ENCODE results near the gene UNC80. TPM values are rescaled to one million over a fixed set of nuclear protein-coding genes. Genes with fewer than 3 reads are reported as not detected.
"Not testable (repeated sequence)": the region's sequence is repeated elsewhere in the genome, so short reads cannot be mapped to it uniquely, and the experiment has no call there.

Gene UNC80
- total RNA-seq, 3 donors from 2014 or later, result 0.03 TPM; not detected in 2

GRCh38 chr2:209772290-209772685 lies 656 bp downstream of the UNC80 start:
- ATAC-seq (no peak), DNase-seq (no peak)
- peaks cover 4% of the 10 kb centered on the region for H3K4me1 Mint-ChIP-seq (ENCODE audit: low read depth)
- H3K36me3 Mint-ChIP-seq (ENCODE audit: insufficient read depth), result no peaks in the 10 kb centered on the region
- H3K9me3 Mint-ChIP-seq, result no peaks in the 10 kb centered on the region
- peaks cover 24% of the 10 kb centered on the region for H3K27me3 Mint-ChIP-seq (ENCODE audit: low read depth)
- no peak overlapping the region for H3K4me3 Mint-ChIP-seq

- Mint-ChIP-seq H3K9me3 (no peaks in the 10 kb centered on the region), H3K27me3 (ENCODE audit: low read depth) (peaks cover 22% of the 10 kb centered on the region), H3K4me1 (ENCODE audit: low read depth) (peaks cover 4% of the 10 kb centered on the region), H3K36me3 (ENCODE audit: insufficient read depth) (no peaks in the 10 kb centered on the region), H3K4me3 (no peak overlapping the region)
- DNase-seq (no peak), ATAC-seq (no peak)
Measured at GRCh38 chr2:209773377-209773776, 1.7 kb downstream of the UNC80 start.

- H3K4me3 Mint-ChIP-seq, result no peak overlapping the region
- H3K36me3 Mint-ChIP-seq (ENCODE audit: insufficient read depth), result no peaks in the 10 kb centered on the region
- H3K4me1 Mint-ChIP-seq (ENCODE audit: low read depth), result peaks cover 13% of the 10 kb centered on the region
- H3K27me3 Mint-ChIP-seq (ENCODE audit: low read depth), result no peaks in the 10 kb centered on the region
- DNase-seq, result no peak
- ATAC-seq, result no peak
- no peaks in the 10 kb centered on the region for H3K9me3 Mint-ChIP-seq
Measured at GRCh38 chr2:209787416-209787815, 15.8 kb downstream of the UNC80 start.

GRCh38 chr2:209788925-209789324 lies 17.3 kb downstream of the UNC80 start:
- H3K9me3 Mint-ChIP-seq, result no peaks in the 10 kb centered on the region

GRCh38 chr2:209790066-209790728 lies 18.6 kb downstream of the UNC80 start:
- ATAC-seq (no peak), DNase-seq (no peak)
- Mint-ChIP-seq H3K9me3 (no peaks in the 10 kb centered on the region), H3K27me3 (ENCODE audit: low read depth) (no peaks in the 10 kb centered on the region), H3K4me1 (ENCODE audit: low read depth) (peaks cover 13% of the 10 kb centered on the region), H3K4me3 (peak overlapping the region; percentile 58), H3K36me3 (ENCODE audit: insufficient read depth) (no peaks in the 10 kb centered on the region)

More at GRCh38 chr2:209788925-209789324, 17.3 kb downstream of the UNC80 start:
- Mint-ChIP-seq H3K4me1 (ENCODE audit: low read depth) (peaks cover 13% of the 10 kb centered on the region), H3K4me3 (no peak overlapping the region), H3K27me3 (ENCODE audit: low read depth) (no peaks in the 10 kb centered on the region), H3K36me3 (ENCODE audit: insufficient read depth) (no peaks in the 10 kb centered on the region)
- no peak for DNase-seq
- ATAC-seq, result no peak

- ATAC-seq, result no peak
- no peaks in the 10 kb centered on the region for H3K36me3 Mint-ChIP-seq (ENCODE audit: insufficient read depth)
- DNase-seq, result no peak
- no peaks in the 10 kb centered on the region for H3K27me3 Mint-ChIP-seq (ENCODE audit: low read depth)
- H3K4me1 Mint-ChIP-seq (ENCODE audit: low read depth), result peaks cover 13% of the 10 kb centered on the region
- H3K4me3 Mint-ChIP-seq, result no peak overlapping the region
- H3K9me3 Mint-ChIP-seq, result no peaks in the 10 kb centered on the region
Measured at GRCh38 chr2:209791151-209791550, 19.5 kb downstream of the UNC80 start.

- not testable (repeated sequence) for H3K4me1 Mint-ChIP-seq (ENCODE audit: low read depth); H3K27me3 Mint-ChIP-seq (ENCODE audit: low read depth); ATAC-seq; H3K36me3 Mint-ChIP-seq (ENCODE audit: insufficient read depth); H3K9me3 Mint-ChIP-seq; DNase-seq; H3K4me3 Mint-ChIP-seq
Measured at GRCh38 chr2:209795425-209795824, 23.8 kb downstream of the UNC80 start.

- Mint-ChIP-seq H3K9me3 (peaks cover 4% of the 10 kb centered on the region), H3K4me1 (ENCODE audit: low read depth) (no peaks in the 10 kb centered on the region), H3K4me3 (no peak overlapping the region), H3K27me3 (ENCODE audit: low read depth) (no peaks in the 10 kb centered on the region), H3K36me3 (ENCODE audit: insufficient read depth) (no peaks in the 10 kb centered on the region)
- no peak for ATAC-seq
- DNase-seq, result no peak
Measured at GRCh38 chr2:209805351-209805750, 33.7 kb downstream of the UNC80 start.

GRCh38 chr2:209806318-209806717 lies 34.7 kb downstream of the UNC80 start:
- Mint-ChIP-seq H3K4me1 (ENCODE audit: low read depth) (no peaks in the 10 kb centered on the region), H3K9me3 (no peaks in the 10 kb centered on the region), H3K27me3 (ENCODE audit: low read depth) (no peaks in the 10 kb centered on the region), H3K4me3 (no peak overlapping the region), H3K36me3 (ENCODE audit: insufficient read depth) (no peaks in the 10 kb centered on the region)
- ATAC-seq (no peak), DNase-seq (no peak)

- no peak for DNase-seq
- no peaks in the 10 kb centered on the region for H3K9me3 Mint-ChIP-seq
- H3K4me1 Mint-ChIP-seq (ENCODE audit: low read depth), result no peaks in the 10 kb centered on the region
- no peaks in the 10 kb centered on the region for H3K27me3 Mint-ChIP-seq (ENCODE audit: low read depth)
- H3K36me3 Mint-ChIP-seq (ENCODE audit: insufficient read depth), result no peaks in the 10 kb centered on the region
- no peak overlapping the region for H3K4me3 Mint-ChIP-seq
- no peak for ATAC-seq
Measured at GRCh38 chr2:209808521-209808920, 36.9 kb downstream of the UNC80 start.

GRCh38 chr2:209809256-209809655 lies 37.6 kb downstream of the UNC80 start:
- Mint-ChIP-seq H3K27me3 (ENCODE audit: low read depth) (no peaks in the 10 kb centered on the region), H3K36me3 (ENCODE audit: insufficient read depth) (no peaks in the 10 kb centered on the region), H3K4me1 (ENCODE audit: low read depth) (no peaks in the 10 kb centered on the region), H3K4me3 (no peak overlapping the region), H3K9me3 (no peaks in the 10 kb centered on the region)
- DNase-seq, result no peak
- ATAC-seq, result no peak

- no peak overlapping the region for H3K4me3 Mint-ChIP-seq
- ATAC-seq (no peak), DNase-seq (no peak)
- no peaks in the 10 kb centered on the region for H3K4me1 Mint-ChIP-seq (ENCODE audit: low read depth)
- peaks cover 3% of the 10 kb centered on the region for H3K27me3 Mint-ChIP-seq (ENCODE audit: low read depth)
- no peaks in the 10 kb centered on the region for H3K9me3 Mint-ChIP-seq
- H3K36me3 Mint-ChIP-seq (ENCODE audit: insufficient read depth), result no peaks in the 10 kb centered on the region
Measured at GRCh38 chr2:209817844-209818271, 46.2 kb downstream of the UNC80 start.

- Mint-ChIP-seq H3K9me3 (no peaks in the 10 kb centered on the region), H3K4me1 (ENCODE audit: low read depth) (no peaks in the 10 kb centered on the region), H3K36me3 (ENCODE audit: insufficient read depth) (no peaks in the 10 kb centered on the region), H3K27me3 (ENCODE audit: low read depth) (peaks cover 3% of the 10 kb centered on the region), H3K4me3 (no peak overlapping the region)
- DNase-seq (no peak), ATAC-seq (no peak)
Measured at GRCh38 chr2:209818939-209819338, 47.3 kb downstream of the UNC80 start.

GRCh38 chr2:209821806-209822205 lies 50.2 kb downstream of the UNC80 start:
- H3K4me3 Mint-ChIP-seq, result no peak overlapping the region
- H3K27me3 Mint-ChIP-seq (ENCODE audit: low read depth), result peaks cover 3% of the 10 kb centered on the region
- DNase-seq, result no peak
- no peaks in the 10 kb centered on the region for H3K36me3 Mint-ChIP-seq (ENCODE audit: insufficient read depth)
- no peaks in the 10 kb centered on the region for H3K9me3 Mint-ChIP-seq
- H3K4me1 Mint-ChIP-seq (ENCODE audit: low read depth), result no peaks in the 10 kb centered on the region
- no peak for ATAC-seq

GRCh38 chr2:209823484-209823883 lies 51.9 kb downstream of the UNC80 start:
- ATAC-seq (no peak), DNase-seq (no peak)
- H3K4me3 Mint-ChIP-seq, result no peak overlapping the region
- H3K9me3 Mint-ChIP-seq, result no peaks in the 10 kb centered on the region
- no peaks in the 10 kb centered on the region for H3K27me3 Mint-ChIP-seq (ENCODE audit: low read depth)
- no peaks in the 10 kb centered on the region for H3K36me3 Mint-ChIP-seq (ENCODE audit: insufficient read depth)
- H3K4me1 Mint-ChIP-seq (ENCODE audit: low read depth), result no peaks in the 10 kb centered on the region
